HepG2 (cell line): ENCODE results near the gene LYPLA2. TPM values are rescaled to one million over a fixed set of nuclear protein-coding genes. Genes with fewer than 3 reads are reported as not detected.
"Not testable (repeated sequence)": the region's sequence is repeated elsewhere in the genome, so short reads cannot be mapped to it uniquely, and the experiment has no call there.

ENCODE experiments used
- ATAC-seq: fragments of 200-7000 bp; cut with Tn5 transposase; 3 replicates; pipeline ENCODE4 v1.9.1; 2020; ENCODE audit warnings: mild to moderate bottlenecking, moderate library complexity
- BruUV-seq: library from RNA; stranded (reverse); fragments of 400-500 nt; replicated peaks from 2 replicates; lab custom pipeline; 2021; lab: Mats Ljungman, UMichigan
- CTCF ChIA-PET: fragments of 300-600 bp; formaldehyde crosslinking; extraction: SDS; loops from one replicate; lab custom pipeline; 2021; ENCODE audit warnings: low total read pairs, inconsistent platforms, low intra/inter-chr PET ratio; lab: Yijun Ruan, JAX
- POLR2A ChIA-PET: fragments of 350-600 bp; sonication (Branson Sonifier 250); formaldehyde crosslinking; loops from one replicate; lab custom pipeline; 2020; ENCODE audit warnings: antibody characterized with exemption, inconsistent platforms; lab: Yijun Ruan, JAX
- DNase-seq: peaks from one replicate; pipeline ENCODE4 v3.0.0-alpha.2; 2015; ENCODE audit warnings: low spot score
- FAIRE-seq: peaks from 3 replicates; lab custom pipeline; 2011; peaks lifted over from hg19 to GRCh38; lab: Jason Lieb, UNC
- H2AFZ ChIP-seq: one replicate; pipeline ENCODE4 v1.6.1; 2011; ENCODE audit warnings: low read length, inconsistent platforms
- H3K27ac ChIP-seq: fragments of 300-600 bp; 3 replicates; pipeline ENCODE4 v1.8.0; 2011; ENCODE audit warnings: mixed run types, mild to moderate bottlenecking, mixed read lengths, low read length, inconsistent platforms; ENCODE audit not compliant: insufficient read depth; ENCODE audit errors: extremely low read length
- H3K27me3 ChIP-seq, 2 experiments: fragments of 200-600 bp in 1 of 2; 2 replicates in 1 of 2; 3 replicates in 1 of 2; pipeline versions ENCODE4 v1.6.0 to v1.8.0; 2011; ENCODE audit warnings: low read length in 2 of 2, mild to moderate bottlenecking in 2 of 2, moderate library complexity in 2 of 2, inconsistent platforms in 1 of 2; ENCODE audit not compliant: insufficient read depth in 2 of 2, control insufficient read depth in 1 of 2
- H3K36me3 ChIP-seq, 2 experiments: fragments of 200-600 bp in 1 of 2; replicated peaks in 1 of 2; 2 replicates in 1 of 2; 3 replicates in 1 of 2; pipeline versions ENCODE4 v1.5.1 to v1.8.0; 2011; ENCODE audit warnings: low read length in 2 of 2, inconsistent platforms in 1 of 2; ENCODE audit not compliant: insufficient read depth in 2 of 2, control insufficient read depth in 1 of 2
- H3K4me1 ChIP-seq: 2 replicates; pipeline ENCODE4 v1.5.1; 2012; ENCODE audit warnings: low read length, inconsistent platforms; ENCODE audit not compliant: insufficient read depth
- H3K4me2 ChIP-seq: 2 replicates; pipeline ENCODE4 v1.6.0; 2011; ENCODE audit warnings: low read depth, low read length, inconsistent platforms
- H3K4me3 ChIP-seq, 3 experiments: fragments of 200-600 bp in 1 of 3; sonication (generic), shearing (Covaris generic) in 1 of 3; replicated peaks in 1 of 3; 2 replicates each; pipeline ENCODE4 v1.5.1; 2011 to 2016; ENCODE audit warnings: low read length in 3 of 3, inconsistent platforms in 2 of 3, low read depth in 2 of 3, mild to moderate bottlenecking in 2 of 3, control low read depth in 1 of 3, mixed read lengths in 1 of 3; ENCODE audit not compliant: insufficient read depth in 1 of 3
- H3K79me2 ChIP-seq: one replicate; pipeline ENCODE4 v1.6.1; 2011; ENCODE audit warnings: low read length, inconsistent platforms; ENCODE audit not compliant: insufficient read depth
- H3K9ac ChIP-seq: 2 replicates; pipeline ENCODE4 v1.6.0; 2011; ENCODE audit warnings: mild to moderate bottlenecking, low read depth, low read length, inconsistent platforms; ENCODE audit not compliant: insufficient read depth
- H3K9me3 ChIP-seq: 2 replicates; pipeline ENCODE4 v1.5.1; 2012; ENCODE audit warnings: mild to moderate bottlenecking, low read length
- H4K20me1 ChIP-seq: 2 replicates; pipeline ENCODE4 v1.6.0; 2011; ENCODE audit warnings: inconsistent platforms, mild to moderate bottlenecking, low read length, moderate library complexity; ENCODE audit not compliant: insufficient read depth
- FOSL2 ChIP-seq: sonication (generic); formaldehyde crosslinking; IDR thresholded peaks from 2 replicates; pipeline ENCODE4 v1.4.0; 2020; ENCODE audit warnings: missing genetic modification reagents
- MAFF ChIP-seq: IDR thresholded peaks from 2 replicates; pipeline ENCODE4 v1.6.1; 2011; ENCODE audit warnings: low read depth, low read length, improper control_type of control experiment
- MAFK ChIP-seq, 2 experiments: IDR thresholded peaks in 1 of 2; conservative IDR thresholded peaks in 1 of 2; 2 replicates each; pipeline ENCODE4 v1.6.1; 2011; ENCODE audit warnings: improper control_type of control experiment in 2 of 2, low read length in 2 of 2
- NFE2L2 ChIP-seq: fragments of 150-350 bp; IDR thresholded peaks from 2 replicates; pipeline ENCODE4 v1.6.1; 2014; ENCODE audit warnings: low read length
- TFE3 ChIP-seq: IDR thresholded peaks from 2 replicates; pipeline ENCODE4 v1.6.1; 2016
- WGBS: methylation state at CpG from one replicate; pipeline ENCODE4 v1.1.6; 2017; ENCODE audit warnings: low lambda C conversion rate; 5-methylcytosine and 5-hydroxymethylcytosine counted together
- in situ Hi-C: cut with HindIII; loops from 2 replicates; pipeline ENCODE4 v1.10.0; 2017; ENCODE audit warnings: low pct_unique_long_range_greater_than_20kb; ENCODE audit not compliant: extremely low pct_ligation_motif_present
- intact Hi-C: fragments of 100-400 bp; cut with micrococcal nuclease; formaldehyde crosslinking; loops from one replicate; pipeline ENCODE4 v1.10.0; 2022; ENCODE audit not compliant: unreplicated experiment
- polyA plus RNA-seq, 8 experiments: library from polyadenylated mRNA; depleted of rRNA in 3 of 8; stranded (reverse) in 7 of 8; unstranded in 1 of 8; fragments of >200 nt; fragmentation: Illumina TruSeq in 4 of 8; extraction: Trizol in 4 of 8; gene quantifications; 2 replicates each; pipeline versions ENCODE4 v1.2.1 to v1.2.3, GENCODE V29; 2011 to 2016; ENCODE audit warnings: low read depth in 4 of 8, missing spikeins in 1 of 8, mixed read lengths in 1 of 8; ENCODE audit not compliant: insufficient read depth in 1 of 8
- total RNA-seq, 5 experiments: library from RNA; depleted of rRNA; stranded (reverse); fragments of >200 nt; fragmentation: Illumina TruSeq; extraction: Trizol; gene quantifications; 2 replicates each; pipeline ENCODE4 v1.2.3, GENCODE V29; 2016; ENCODE audit warnings: low read depth in 1 of 5

LYPLA2 gene
- total and polyA plus RNA-seq, 2 of the 13 experiments (the other 11 are each of a cell fraction or from before 2014, with no cell fraction given), result 72.1 to 73.2 TPM

DNA sequence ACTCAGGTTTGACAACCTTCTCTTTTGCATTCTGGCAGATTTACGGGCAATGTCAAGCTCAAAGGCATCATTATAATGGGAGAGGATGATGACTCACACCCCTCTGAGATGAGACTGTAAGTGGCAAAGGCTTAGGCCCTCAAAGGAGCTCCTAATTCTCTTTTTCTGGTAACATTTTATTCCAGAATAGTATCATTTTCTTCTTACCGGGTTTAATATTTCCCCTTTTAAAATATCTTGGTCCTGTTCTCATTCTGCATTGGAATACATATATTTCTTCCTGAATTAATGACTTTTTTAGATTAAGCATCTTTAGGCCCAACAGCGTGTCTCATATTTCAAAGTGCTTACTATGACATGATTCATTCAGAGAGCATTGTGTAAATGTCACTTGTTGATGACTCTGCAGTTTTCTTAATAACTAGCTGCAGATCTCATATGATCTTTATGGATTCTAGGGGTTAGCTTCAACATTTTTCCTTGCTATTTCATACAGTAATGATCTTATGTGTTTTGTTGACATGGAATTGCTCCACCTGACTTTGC lies 11.0 kb upstream of the LYPLA2 start:
- Histone ChIP-seq H3K4me3 (peak overlapping the region in 2 of 3 experiments; percentile 82 to 85; a peak in 3 of 6 replicates), H2AFZ (no peak overlapping the region), H3K4me2 (peak overlapping the region; percentile 81), H3K27me3 (no peaks in the 10 kb centered on the region; a peak in 1 of 5 replicates), H3K27ac (no peak overlapping the region), H3K9me3 (no peaks in the 10 kb centered on the region), H3K4me1 (peaks cover 43% of the 10 kb centered on the region), H4K20me1 (no peaks in the 10 kb centered on the region; the same call in none of the 2 replicates), H3K9ac (peak overlapping the region; percentile 94; the same call in 1 of the 2 replicates), H3K36me3 (peaks cover 0 to 19% of the 10 kb centered on the region in 2 experiments; a peak in 3 of 5 replicates), H3K79me2 (peaks cover 50% of the 10 kb centered on the region)
- no peak for FAIRE-seq
- no TSS peak for BruUV-seq
- peak; percentile 98 for TF ChIP-seq MAFK (conservative IDR thresholded peaks at IDR 0.05 in 1 of 2, IDR thresholded peaks at IDR 0.05 in 1 of 2; ENCODE audit: low read length in 2 of 2)
- TF ChIP-seq TFE3 (CRISPR knock-in tag), result no peak
- TF ChIP-seq NFE2L2, result peak; percentile 69
- peak; percentile 75 for TF ChIP-seq FOSL2 (CRISPR knock-in tag)
- peak; percentile 97 for TF ChIP-seq MAFF
- no peak for DNase-seq
- intact Hi-C loops, result loop anchor here (10.0 kb wide), 1 partner anchor 85 kb away; the partner anchor contains the start of gene FUCA1
- ChIA-PET POLR2A (interaction anchor here (1.0 to 7.9 kb wide), 6 partner anchors 8 to 88 kb away, joined by 3 to 154 read pairs (median 17); partner anchors contain the start of genes GALE, HMGCL, LYPLA2 and RPL11), CTCF (no interaction called here)
- WGBS, result 59% methylated on average over 3 of the region's 3 CpGs
- in situ Hi-C loops, result no loop called here
- no peak for ATAC-seq

GRCh38 chr1:23783141-23783540 lies 7.8 kb upstream of the LYPLA2 start:
- H4K20me1 ChIP-seq, DNase-seq, intact Hi-C loops, ATAC-seq, H3K9ac ChIP-seq, BruUV-seq, H2AFZ ChIP-seq, CTCF ChIA-PET, H3K4me2 ChIP-seq, FAIRE-seq, H3K9me3 ChIP-seq, H3K4me3 ChIP-seq, in situ Hi-C loops, H3K27me3 ChIP-seq, H3K27ac ChIP-seq: not testable (repeated sequence)
- peaks cover 15% of the 10 kb centered on the region for H3K4me1 ChIP-seq
- peaks cover 30% of the 10 kb centered on the region for H3K79me2 ChIP-seq
- POLR2A ChIA-PET, result interaction anchor here (1.1 kb wide), 1 partner anchor 9 kb away, joined by 3 read pairs; no protein-coding TSS in a partner anchor
- peaks cover 12 to 44% of the 10 kb centered on the region in 2 experiments for H3K36me3 ChIP-seq
- 93% methylated on average over 11 of the region's 11 CpGs for WGBS
